B cell (primary cell): ENCODE data around the gene NUP88.

Experiments used
- EZH2 ChIP-seq: IDR thresholded peaks from 2 replicates; pipeline ENCODE4 v1.6.1; 2012; ENCODE audit warnings: borderline replicate concordance, low read depth, mild to moderate bottlenecking, moderate library complexity, low read length; ENCODE audit not compliant: insufficient read depth, poor library complexity, severe bottlenecking
- TF ChIP-seq, protein P1 (sequence below): fragments of 200-600 bp; IDR thresholded peaks from one replicate; pipeline ENCODE4 v1.8.0; 2022; ENCODE audit warnings: antibody characterized with exemption, mild to moderate bottlenecking

DNA sequence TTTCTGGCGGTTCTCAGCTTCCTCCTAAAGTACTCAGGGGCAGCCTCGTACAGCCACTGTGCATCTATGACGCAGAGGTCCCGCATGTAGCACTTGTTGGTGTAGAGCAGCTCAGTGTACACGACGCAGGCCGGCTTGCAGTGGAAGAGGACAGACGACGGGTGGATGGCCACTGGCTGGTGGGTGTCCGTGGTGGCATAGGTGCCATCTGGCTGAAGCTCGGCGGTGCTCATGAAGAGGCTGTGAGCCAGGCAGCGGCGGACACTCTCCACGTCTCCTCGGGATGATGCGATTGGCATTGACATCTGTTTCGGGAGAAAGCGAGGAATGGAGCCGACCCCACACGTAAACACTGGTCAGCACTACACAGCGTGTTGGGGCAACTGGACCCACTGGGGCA is 24.7 kb upstream of the NUP88 start:
- TF ChIP-seq, protein P1, sequence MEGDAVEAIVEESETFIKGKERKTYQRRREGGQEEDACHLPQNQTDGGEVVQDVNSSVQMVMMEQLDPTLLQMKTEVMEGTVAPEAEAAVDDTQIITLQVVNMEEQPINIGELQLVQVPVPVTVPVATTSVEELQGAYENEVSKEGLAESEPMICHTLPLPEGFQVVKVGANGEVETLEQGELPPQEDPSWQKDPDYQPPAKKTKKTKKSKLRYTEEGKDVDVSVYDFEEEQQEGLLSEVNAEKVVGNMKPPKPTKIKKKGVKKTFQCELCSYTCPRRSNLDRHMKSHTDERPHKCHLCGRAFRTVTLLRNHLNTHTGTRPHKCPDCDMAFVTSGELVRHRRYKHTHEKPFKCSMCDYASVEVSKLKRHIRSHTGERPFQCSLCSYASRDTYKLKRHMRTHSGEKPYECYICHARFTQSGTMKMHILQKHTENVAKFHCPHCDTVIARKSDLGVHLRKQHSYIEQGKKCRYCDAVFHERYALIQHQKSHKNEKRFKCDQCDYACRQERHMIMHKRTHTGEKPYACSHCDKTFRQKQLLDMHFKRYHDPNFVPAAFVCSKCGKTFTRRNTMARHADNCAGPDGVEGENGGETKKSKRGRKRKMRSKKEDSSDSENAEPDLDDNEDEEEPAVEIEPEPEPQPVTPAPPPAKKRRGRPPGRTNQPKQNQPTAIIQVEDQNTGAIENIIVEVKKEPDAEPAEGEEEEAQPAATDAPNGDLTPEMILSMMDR, result no peak
- no peak for TF ChIP-seq EZH2
